Type B pancreatic cell (in vitro differentiated cells): ENCODE measurements around the gene DIP2B. TPM values are rescaled to one million over a fixed set of nuclear protein-coding genes. Genes with fewer than 3 reads are reported as not detected.
A peak's percentile ranks its signal among the peaks of the same experiment; 100 is the strongest.

Experiments used
- DNase-seq: peaks from one replicate; pipeline ENCODE4 v3.0.0; 2021; ENCODE audit warnings: mixed read lengths; ENCODE audit not compliant: unreplicated experiment; ENCODE audit errors: extremely low spot score
- H3K27ac Mint-ChIP-seq: 2 replicates; pipeline ENCODE4 v1.8.0; 2021; ENCODE audit warnings: mild to moderate bottlenecking, mixed read lengths
- H3K27me3 Mint-ChIP-seq: 2 replicates; pipeline ENCODE4 v1.8.0; 2021; ENCODE audit warnings: mixed read lengths
- H3K36me3 Mint-ChIP-seq: 2 replicates; pipeline ENCODE4 v1.8.0; 2021; ENCODE audit warnings: mixed read lengths
- H3K4me1 Mint-ChIP-seq: one replicate; pipeline ENCODE4 v1.8.0; 2021; ENCODE audit warnings: mixed read lengths; ENCODE audit not compliant: unreplicated experiment
- H3K4me3 Mint-ChIP-seq: 2 replicates; pipeline ENCODE4 v1.8.0; 2021; ENCODE audit warnings: mild to moderate bottlenecking, mixed read lengths
- H3K9me3 Mint-ChIP-seq: 2 replicates; pipeline ENCODE4 v1.8.0; 2021; ENCODE audit warnings: mixed read lengths
- CTCF ChIP-seq: fragments of 200-600 bp; sonication (generic); conservative IDR thresholded peaks from 2 replicates; pipeline ENCODE4 v1.5.0; 2021; ENCODE audit warnings: antibody characterized with exemption, mild to moderate bottlenecking
- total RNA-seq: library from RNA; stranded (reverse); gene quantifications from 2 replicates; pipeline ENCODE4 v1.2.1, GENCODE V29; 2021; ENCODE audit warnings: low replicate concordance

Gene DIP2B
- total RNA-seq, 1 donor from 2014 or later = 27.2 TPM

- no peaks in the 10 kb centered on the region for H3K27me3 Mint-ChIP-seq
- no peaks in the 10 kb centered on the region for H3K4me1 Mint-ChIP-seq
- no peak for DNase-seq
- TF ChIP-seq CTCF = no peak
- peaks cover 20% of the 10 kb centered on the region for H3K36me3 Mint-ChIP-seq
- no peak overlapping the region for H3K4me3 Mint-ChIP-seq
- H3K27ac Mint-ChIP-seq = no peak overlapping the region
- H3K9me3 Mint-ChIP-seq = no peaks in the 10 kb centered on the region
These were observed 275.2 kb downstream of the DIP2B start for GRCh38 chr12:50780013-50780412.

- no peak for TF ChIP-seq CTCF
- peak overlapping the region; percentile 2 for H3K27ac Mint-ChIP-seq
- H3K4me3 Mint-ChIP-seq = no peak overlapping the region
- H3K4me1 Mint-ChIP-seq = no peaks in the 10 kb centered on the region
- peaks cover 40% of the 10 kb centered on the region for H3K36me3 Mint-ChIP-seq
- no peak for DNase-seq
- peaks cover 15% of the 10 kb centered on the region for H3K9me3 Mint-ChIP-seq
- no peaks in the 10 kb centered on the region for H3K27me3 Mint-ChIP-seq
These were observed 279.7 kb downstream of the DIP2B start for GRCh38 chr12:50784501-50784900.

GRCh38 chr12:50785406-50786001, 280.7 kb downstream of the DIP2B start:
- H3K4me1 Mint-ChIP-seq = no peaks in the 10 kb centered on the region
- no peak for DNase-seq
- H3K27ac Mint-ChIP-seq = peak overlapping the region; percentile 100
- no peaks in the 10 kb centered on the region for H3K27me3 Mint-ChIP-seq
- TF ChIP-seq CTCF = no peak
- peaks cover 40% of the 10 kb centered on the region for H3K36me3 Mint-ChIP-seq
- H3K9me3 Mint-ChIP-seq = peaks cover 15% of the 10 kb centered on the region
- no peak overlapping the region for H3K4me3 Mint-ChIP-seq

GRCh38 chr12:50786498-50787231, 281.9 kb downstream of the DIP2B start:
- Mint-ChIP-seq H3K4me3 (peak overlapping the region; percentile 73), H3K9me3 (peaks cover 15% of the 10 kb centered on the region)

GRCh38 chr12:50787618-50788017, 282.8 kb downstream of the DIP2B start:
- Mint-ChIP-seq H3K9me3 (peaks cover 15% of the 10 kb centered on the region), H3K4me1 (no peaks in the 10 kb centered on the region), H3K36me3 (peaks cover 42% of the 10 kb centered on the region), H3K4me3 (no peak overlapping the region), H3K27me3 (no peaks in the 10 kb centered on the region), H3K27ac (peak overlapping the region; percentile 100)
- no peak for TF ChIP-seq CTCF
- DNase-seq = no peak

More at GRCh38 chr12:50786498-50787231, 281.9 kb downstream of the DIP2B start:
- peaks cover 45% of the 10 kb centered on the region for H3K36me3 Mint-ChIP-seq
- H3K27ac Mint-ChIP-seq = peak overlapping the region; percentile 100
- no peaks in the 10 kb centered on the region for H3K4me1 Mint-ChIP-seq
- H3K27me3 Mint-ChIP-seq = no peaks in the 10 kb centered on the region
- DNase-seq = no peak
- TF ChIP-seq CTCF = no peak
